Tibial artery (tissue), 4 donors: ENCODE data around the gene LARGE1.
A peak's percentile ranks its signal among the peaks of the same experiment; 100 is the strongest.

Experiments
- DNase-seq, 2 donors: peaks; one replicate each; pipeline ENCODE4 v3.0.0-alpha.2; 2019
- H3K27ac ChIP-seq, 2 donors: fragments of 200-600 bp; sonication (generic) in 1 of 2; 1 replicate in 1 of 2; 2 replicates in 1 of 2; pipeline ENCODE4 v1.5.1; 2018 to 2019; ENCODE audit warnings: mild to moderate bottlenecking in 1 of 2
- H3K27me3 ChIP-seq, 2 donors: fragments of 200-600 bp; sonication (generic) in 1 of 2; one replicate each; pipeline versions ENCODE4 v1.5.1 to v1.6.0; 2016 to 2019
- H3K36me3 ChIP-seq, 3 donors: fragments of 200-600 bp; sonication (generic) in 2 of 3; one replicate each; pipeline ENCODE4 v1.5.1; 2016 to 2019; ENCODE audit warnings: mild to moderate bottlenecking in 2 of 3
- H3K4me1 ChIP-seq, 4 donors: fragments of 200-600 bp; sonication (generic) in 2 of 4; 1 replicate in 3 of 4; 2 replicates in 1 of 4; pipeline ENCODE4 v1.5.1; 2016 to 2019
- H3K4me3 ChIP-seq, 2 donors: fragments of 200-600 bp; sonication (generic) in 1 of 2; 1 replicate in 1 of 2; 2 replicates in 1 of 2; pipeline ENCODE4 v1.5.1; 2018 to 2019; ENCODE audit warnings: mild to moderate bottlenecking in 2 of 2
- H3K9me3 ChIP-seq, 3 donors: fragments of 200-600 bp; sonication (generic) in 1 of 3; one replicate each; pipeline ENCODE4 v1.5.1; 2016 to 2019
- intact Hi-C: fragments of 100-400 bp; cut with DNase I; formaldehyde crosslinking; loops from one replicate; pipeline ENCODE4 v1.15.0; 2023; ENCODE audit warnings: low total_unique reads
- TF ChIP-seq, protein P1 (sequence below), 2 experiments: fragments of 200-600 bp in 1 of 2; fragments of 450-650 bp in 1 of 2; IDR thresholded peaks; one replicate each; pipeline ENCODE4 v1.5.1; 2017 to 2019; ENCODE audit warnings: antibody characterized with exemption in 2 of 2, mild to moderate bottlenecking in 1 of 2, moderate library complexity in 1 of 2

Gene LARGE1

GRCh38 chr22:33844273-33844672, 76.0 kb downstream of the LARGE1 start:
- Histone ChIP-seq H3K9me3 (no peaks in the 10 kb centered on the region), H3K27me3 (no peaks in the 10 kb centered on the region), H3K27ac (peak overlapping the region in 1 of 2 donors; percentile 26), H3K36me3 (no peaks in the 10 kb centered on the region), H3K4me1 (peaks cover 0 to 50% (median 14%) of the 10 kb centered on the region in 4 donors), H3K4me3 (no peak overlapping the region)
- intact Hi-C loops = no loop called here
- no peak for DNase-seq
- TF ChIP-seq, protein P1, sequence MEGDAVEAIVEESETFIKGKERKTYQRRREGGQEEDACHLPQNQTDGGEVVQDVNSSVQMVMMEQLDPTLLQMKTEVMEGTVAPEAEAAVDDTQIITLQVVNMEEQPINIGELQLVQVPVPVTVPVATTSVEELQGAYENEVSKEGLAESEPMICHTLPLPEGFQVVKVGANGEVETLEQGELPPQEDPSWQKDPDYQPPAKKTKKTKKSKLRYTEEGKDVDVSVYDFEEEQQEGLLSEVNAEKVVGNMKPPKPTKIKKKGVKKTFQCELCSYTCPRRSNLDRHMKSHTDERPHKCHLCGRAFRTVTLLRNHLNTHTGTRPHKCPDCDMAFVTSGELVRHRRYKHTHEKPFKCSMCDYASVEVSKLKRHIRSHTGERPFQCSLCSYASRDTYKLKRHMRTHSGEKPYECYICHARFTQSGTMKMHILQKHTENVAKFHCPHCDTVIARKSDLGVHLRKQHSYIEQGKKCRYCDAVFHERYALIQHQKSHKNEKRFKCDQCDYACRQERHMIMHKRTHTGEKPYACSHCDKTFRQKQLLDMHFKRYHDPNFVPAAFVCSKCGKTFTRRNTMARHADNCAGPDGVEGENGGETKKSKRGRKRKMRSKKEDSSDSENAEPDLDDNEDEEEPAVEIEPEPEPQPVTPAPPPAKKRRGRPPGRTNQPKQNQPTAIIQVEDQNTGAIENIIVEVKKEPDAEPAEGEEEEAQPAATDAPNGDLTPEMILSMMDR (IDR thresholded peaks at IDR 0.05) = no peak

- Histone ChIP-seq H3K4me1 (peaks cover 0 to 67% (median 15%) of the 10 kb centered on the region in 4 donors), H3K36me3 (no peaks in the 10 kb centered on the region), H3K4me3 (peak overlapping the region; percentile 37 to 45), H3K27me3 (no peaks in the 10 kb centered on the region), H3K27ac (peak overlapping the region; percentile 75 to 79), H3K9me3 (no peaks in the 10 kb centered on the region)
- DNase-seq = no peak
- TF ChIP-seq, protein P1 (IDR thresholded peaks at IDR 0.05) = no peak
- intact Hi-C loops = no loop called here
Measured at GRCh38 chr22:33842421-33843094, 77.7 kb downstream of the LARGE1 start.

DNA sequence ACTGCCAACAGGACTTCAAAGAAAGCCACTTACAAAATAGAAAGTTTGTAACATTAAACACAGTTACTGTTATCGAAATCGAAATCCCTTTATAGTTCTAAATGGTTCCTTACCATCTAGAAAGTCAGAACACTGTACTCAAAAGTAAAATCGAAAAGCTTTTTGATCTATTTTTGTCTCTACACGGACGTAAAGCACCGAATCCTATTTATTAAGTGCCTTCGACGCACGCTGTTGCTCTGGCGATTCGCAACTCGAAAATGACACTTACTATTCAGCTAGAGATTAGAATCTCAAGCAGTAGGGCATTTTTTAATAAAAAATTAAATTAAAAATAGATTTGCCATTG, 78.3 kb downstream of the LARGE1 start:
- Histone ChIP-seq H3K9me3 (no peaks in the 10 kb centered on the region), H3K27me3 (no peaks in the 10 kb centered on the region), H3K27ac (peak overlapping the region; percentile 75 to 79), H3K4me1 (peaks cover 0 to 69% (median 15%) of the 10 kb centered on the region in 4 donors), H3K36me3 (no peaks in the 10 kb centered on the region), H3K4me3 (peak overlapping the region; percentile 37 to 45)
- intact Hi-C loops = no loop called here
- TF ChIP-seq, protein P1 (IDR thresholded peaks at IDR 0.05) = no peak
- no peak for DNase-seq

DNA sequence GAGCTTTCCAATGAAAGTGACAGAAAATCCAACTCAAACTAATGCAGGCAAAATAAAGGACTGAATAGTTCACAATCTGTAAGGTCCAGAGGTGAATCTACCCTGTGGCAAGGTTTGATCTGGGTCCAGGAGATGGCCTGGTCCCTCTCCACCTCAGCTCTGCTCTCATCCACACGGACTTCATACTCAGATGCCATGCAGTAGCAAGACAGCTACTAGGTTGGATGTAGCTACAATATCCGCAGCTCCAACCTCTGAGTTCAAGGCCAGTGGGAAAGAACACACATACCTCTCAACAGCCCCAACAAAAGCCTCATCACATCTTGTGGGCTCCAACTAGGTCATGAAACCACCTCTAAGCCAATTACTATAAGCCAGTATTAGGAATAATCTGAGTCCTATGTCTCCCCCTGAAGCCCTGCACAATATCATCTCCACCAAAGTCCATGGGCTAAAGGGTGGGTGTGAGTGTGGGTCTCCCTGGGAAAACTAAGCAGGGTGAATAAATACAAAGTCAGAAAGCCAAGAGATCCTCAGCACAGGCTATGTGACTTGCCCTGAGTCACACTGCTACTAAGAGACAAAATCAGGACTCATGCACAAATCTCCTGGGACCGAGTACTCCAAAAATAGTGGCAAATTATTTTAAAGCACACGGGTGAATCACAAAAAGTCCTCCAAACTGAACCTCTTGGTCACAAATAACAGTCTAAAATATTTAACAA, 78.8 kb downstream of the LARGE1 start:
- H3K27ac ChIP-seq = peak overlapping the region; percentile 75 to 79
- H3K4me1 ChIP-seq = peaks cover 0 to 73% (median 15%) of the 10 kb centered on the region in 4 donors
- TF ChIP-seq, protein P1 (IDR thresholded peaks at IDR 0.05) = no peak
- no peak for DNase-seq
- no peaks in the 10 kb centered on the region for H3K9me3 ChIP-seq
- no peaks in the 10 kb centered on the region for H3K27me3 ChIP-seq
- H3K36me3 ChIP-seq = no peaks in the 10 kb centered on the region
- intact Hi-C loops = no loop called here
- peak overlapping the region; percentile 37 to 45 for H3K4me3 ChIP-seq

GRCh38 chr22:33838644-33839043, 81.6 kb downstream of the LARGE1 start:
- peak overlapping the region in 1 of 2 donors; percentile 11 for H3K27ac ChIP-seq
- intact Hi-C loops = no loop called here
- H3K4me1 ChIP-seq = peaks cover 0 to 77% (median 16%) of the 10 kb centered on the region in 4 donors
- no peaks in the 10 kb centered on the region for H3K27me3 ChIP-seq
- TF ChIP-seq, protein P1 (IDR thresholded peaks at IDR 0.05) = no peak
- H3K36me3 ChIP-seq = no peaks in the 10 kb centered on the region
- DNase-seq = no peak
- no peaks in the 10 kb centered on the region for H3K9me3 ChIP-seq
- no peak overlapping the region for H3K4me3 ChIP-seq
